Panc1 (cell line): ENCODE measurements around the gene ZFAND2B. TPM values are rescaled to one million over a fixed set of nuclear protein-coding genes. Genes with fewer than 3 reads are reported as not detected.

Source experiments
- ATAC-seq: fragments of 200-7000 bp; cut with Tn5 transposase; 2 replicates; pipeline ENCODE4 v1.9.1; 2020; ENCODE audit warnings: mild to moderate bottlenecking, moderate library complexity
- BruUV-seq: library from RNA; stranded (reverse); fragments of 400-500 nt; replicated peaks from 2 replicates; lab custom pipeline; 2021; lab: Mats Ljungman, UMichigan
- CTCF ChIA-PET: fragments of 300-600 bp; sonication (Branson Sonifier 250); formaldehyde crosslinking; loops from one replicate; lab custom pipeline; 2022; ENCODE audit warnings: antibody characterized with exemption; lab: Charles Lee
- POLR2A ChIA-PET: fragments of 300-600 bp; sonication (Branson Sonifier 250); formaldehyde crosslinking; loops from one replicate; lab custom pipeline; 2022; ENCODE audit warnings: antibody characterized with exemption; lab: Charles Lee
- DNase-seq: peaks from one replicate; pipeline ENCODE4 v3.0.0-alpha.2; 2010; ENCODE audit warnings: low read depth, low spot score
- H3K27ac ChIP-seq: 2 replicates; pipeline ENCODE4 v1.5.1; 2011; ENCODE audit warnings: mild to moderate bottlenecking, low read length, inconsistent platforms
- H3K27me3 ChIP-seq: fragments of 200-500 bp; sonication (Bioruptor generic); 2 replicates; pipeline ENCODE4 v1.6.0; 2014; ENCODE audit warnings: low read length, inconsistent platforms; ENCODE audit not compliant: control insufficient read depth, insufficient read depth
- H3K36me3 ChIP-seq: fragments of 200-500 bp; sonication (Bioruptor generic); 2 replicates; pipeline ENCODE4 v1.5.1; 2014; ENCODE audit warnings: inconsistent platforms, mild to moderate bottlenecking, low read length, moderate library complexity; ENCODE audit not compliant: control insufficient read depth, insufficient read depth
- H3K4me1 ChIP-seq: 2 replicates; pipeline ENCODE4 v1.5.1; 2011; ENCODE audit warnings: inconsistent platforms, mild to moderate bottlenecking, low read length, moderate library complexity; ENCODE audit not compliant: control insufficient read depth, insufficient read depth
- H3K4me3 ChIP-seq, 2 experiments: 2 replicates each; pipeline ENCODE4 v1.5.1; 2011 to 2012; ENCODE audit warnings: low read depth in 2 of 2, low read length in 2 of 2, mild to moderate bottlenecking in 2 of 2, inconsistent platforms in 1 of 2, moderate library complexity in 1 of 2
- H3K9me3 ChIP-seq: fragments of 200-500 bp; sonication (Bioruptor generic); 2 replicates; pipeline ENCODE4 v1.5.1; 2014; ENCODE audit warnings: low read depth, mild to moderate bottlenecking, inconsistent platforms, low read length, moderate library complexity; ENCODE audit not compliant: control insufficient read depth, insufficient read depth
- POLR2AphosphoS5 ChIP-seq: IDR thresholded peaks from 2 replicates; pipeline ENCODE4 v1.6.1; 2012; ENCODE audit warnings: mild to moderate bottlenecking, low read depth, low read length, moderate library complexity
- SIN3A ChIP-seq: IDR thresholded peaks from 2 replicates; pipeline ENCODE4 v1.6.1; 2012; ENCODE audit warnings: low read depth, mild to moderate bottlenecking, low read length, moderate library complexity, borderline replicate concordance; ENCODE audit not compliant: insufficient read depth
- TCF7L2 ChIP-seq: IDR thresholded peaks from 2 replicates; pipeline ENCODE4 v1.6.1; 2011; ENCODE audit warnings: mild to moderate bottlenecking, low read depth, low read length, inconsistent platforms
- in situ Hi-C: cut with HindIII; loops from 2 replicates; pipeline ENCODE4 v1.10.0; 2016; ENCODE audit warnings: low sequenced_read_pairs, low pct_unique_long_range_greater_than_20kb
- intact Hi-C: fragments of 100-400 bp; cut with micrococcal nuclease; formaldehyde crosslinking; loops from one replicate; pipeline ENCODE4 v1.10.0; 2022; ENCODE audit not compliant: unreplicated experiment
- total RNA-seq: library from RNA; stranded (reverse); gene quantifications from one replicate; pipeline ENCODE4 v1.2.1, GENCODE V29; 2021; ENCODE audit not compliant: unreplicated experiment
- TF ChIP-seq, protein P1 (sequence below): fragments of 450-650 bp; IDR thresholded peaks from 2 replicates; pipeline ENCODE4 v1.5.1; 2017; ENCODE audit warnings: mild to moderate bottlenecking
- TF ChIP-seq, protein P2 (sequence below), 2 experiments: IDR thresholded peaks; 2 replicates each; pipeline ENCODE4 v1.6.1; 2011 to 2012; ENCODE audit warnings: low read depth in 2 of 2, control low read depth in 1 of 2, low read length in 1 of 2, mild to moderate bottlenecking in 1 of 2, moderate library complexity in 1 of 2; ENCODE audit not compliant: insufficient read depth in 1 of 2

ZFAND2B gene
- total RNA-seq, 1 experiment from 2014 or later: 43.2 TPM

DNA sequence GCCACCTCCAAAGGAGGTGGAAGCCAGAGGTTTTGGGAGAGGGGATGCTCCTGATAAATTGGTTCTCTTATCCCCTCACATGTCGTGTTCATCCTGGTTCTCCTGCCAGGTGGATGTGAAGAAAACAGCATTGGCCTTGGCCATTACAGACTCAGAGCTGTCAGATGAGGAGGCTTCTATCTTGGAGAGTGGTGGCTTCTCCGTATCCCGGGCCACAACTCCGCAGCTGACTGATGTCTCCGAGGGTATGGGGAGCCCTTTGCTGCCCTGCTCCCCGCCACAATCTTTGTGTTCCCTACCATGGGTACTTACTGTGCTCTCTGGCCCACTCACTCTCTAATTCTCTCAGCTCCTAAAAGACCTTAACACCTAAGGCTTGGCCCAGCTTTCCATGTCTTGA, 25.1 kb upstream of the ZFAND2B start:
- intact Hi-C loops: no loop called here
- peaks cover 10% of the 10 kb centered on the region for H3K4me1 ChIP-seq
- in situ Hi-C loops: no loop called here
- ChIA-PET CTCF (no interaction called here), POLR2A (no interaction called here)
- no peaks in the 10 kb centered on the region for H3K9me3 ChIP-seq
- H3K27ac ChIP-seq: no peak overlapping the region
- no peak overlapping the region for H3K4me3 ChIP-seq
- no peaks in the 10 kb centered on the region for H3K27me3 ChIP-seq
- BruUV-seq: no TSS peak
- TF ChIP-seq POLR2AphosphoS5 (no peak), TCF7L2 (no peak), SIN3A (no peak)
- TF ChIP-seq, protein P1, sequence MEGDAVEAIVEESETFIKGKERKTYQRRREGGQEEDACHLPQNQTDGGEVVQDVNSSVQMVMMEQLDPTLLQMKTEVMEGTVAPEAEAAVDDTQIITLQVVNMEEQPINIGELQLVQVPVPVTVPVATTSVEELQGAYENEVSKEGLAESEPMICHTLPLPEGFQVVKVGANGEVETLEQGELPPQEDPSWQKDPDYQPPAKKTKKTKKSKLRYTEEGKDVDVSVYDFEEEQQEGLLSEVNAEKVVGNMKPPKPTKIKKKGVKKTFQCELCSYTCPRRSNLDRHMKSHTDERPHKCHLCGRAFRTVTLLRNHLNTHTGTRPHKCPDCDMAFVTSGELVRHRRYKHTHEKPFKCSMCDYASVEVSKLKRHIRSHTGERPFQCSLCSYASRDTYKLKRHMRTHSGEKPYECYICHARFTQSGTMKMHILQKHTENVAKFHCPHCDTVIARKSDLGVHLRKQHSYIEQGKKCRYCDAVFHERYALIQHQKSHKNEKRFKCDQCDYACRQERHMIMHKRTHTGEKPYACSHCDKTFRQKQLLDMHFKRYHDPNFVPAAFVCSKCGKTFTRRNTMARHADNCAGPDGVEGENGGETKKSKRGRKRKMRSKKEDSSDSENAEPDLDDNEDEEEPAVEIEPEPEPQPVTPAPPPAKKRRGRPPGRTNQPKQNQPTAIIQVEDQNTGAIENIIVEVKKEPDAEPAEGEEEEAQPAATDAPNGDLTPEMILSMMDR: no peak
- TF ChIP-seq, protein P2, sequence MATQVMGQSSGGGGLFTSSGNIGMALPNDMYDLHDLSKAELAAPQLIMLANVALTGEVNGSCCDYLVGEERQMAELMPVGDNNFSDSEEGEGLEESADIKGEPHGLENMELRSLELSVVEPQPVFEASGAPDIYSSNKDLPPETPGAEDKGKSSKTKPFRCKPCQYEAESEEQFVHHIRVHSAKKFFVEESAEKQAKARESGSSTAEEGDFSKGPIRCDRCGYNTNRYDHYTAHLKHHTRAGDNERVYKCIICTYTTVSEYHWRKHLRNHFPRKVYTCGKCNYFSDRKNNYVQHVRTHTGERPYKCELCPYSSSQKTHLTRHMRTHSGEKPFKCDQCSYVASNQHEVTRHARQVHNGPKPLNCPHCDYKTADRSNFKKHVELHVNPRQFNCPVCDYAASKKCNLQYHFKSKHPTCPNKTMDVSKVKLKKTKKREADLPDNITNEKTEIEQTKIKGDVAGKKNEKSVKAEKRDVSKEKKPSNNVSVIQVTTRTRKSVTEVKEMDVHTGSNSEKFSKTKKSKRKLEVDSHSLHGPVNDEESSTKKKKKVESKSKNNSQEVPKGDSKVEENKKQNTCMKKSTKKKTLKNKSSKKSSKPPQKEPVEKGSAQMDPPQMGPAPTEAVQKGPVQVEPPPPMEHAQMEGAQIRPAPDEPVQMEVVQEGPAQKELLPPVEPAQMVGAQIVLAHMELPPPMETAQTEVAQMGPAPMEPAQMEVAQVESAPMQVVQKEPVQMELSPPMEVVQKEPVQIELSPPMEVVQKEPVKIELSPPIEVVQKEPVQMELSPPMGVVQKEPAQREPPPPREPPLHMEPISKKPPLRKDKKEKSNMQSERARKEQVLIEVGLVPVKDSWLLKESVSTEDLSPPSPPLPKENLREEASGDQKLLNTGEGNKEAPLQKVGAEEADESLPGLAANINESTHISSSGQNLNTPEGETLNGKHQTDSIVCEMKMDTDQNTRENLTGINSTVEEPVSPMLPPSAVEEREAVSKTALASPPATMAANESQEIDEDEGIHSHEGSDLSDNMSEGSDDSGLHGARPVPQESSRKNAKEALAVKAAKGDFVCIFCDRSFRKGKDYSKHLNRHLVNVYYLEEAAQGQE (IDR thresholded peaks at IDR 0.05; ENCODE audit: insufficient read depth in 1 of 2, low read depth in 2 of 2, low read length in 1 of 2): no peak
- DNase-seq (no peak), ATAC-seq (no peak)
- H3K36me3 ChIP-seq: peaks cover 25% of the 10 kb centered on the region

GRCh38 chr2:219182331-219183150, 24.0 kb upstream of the ZFAND2B start:
- Histone ChIP-seq H3K4me3 (no peak overlapping the region), H3K27me3 (no peaks in the 10 kb centered on the region), H3K4me1 (peaks cover 10% of the 10 kb centered on the region), H3K36me3 (peaks cover 25% of the 10 kb centered on the region), H3K9me3 (no peaks in the 10 kb centered on the region), H3K27ac (no peak overlapping the region)
- ChIA-PET POLR2A (interaction anchor here (0.6 kb wide), 2 partner anchors 96 to 242 kb away, joined by 4 to 17 read pairs; no protein-coding TSS in a partner anchor), CTCF (no interaction called here)
- DNase-seq (no peak), ATAC-seq (no peak)
- in situ Hi-C loops: no loop called here
- TF ChIP-seq, protein P2 (IDR thresholded peaks at IDR 0.05; ENCODE audit: insufficient read depth in 1 of 2, low read depth in 2 of 2, low read length in 1 of 2): no peak
- no TSS peak for BruUV-seq
- intact Hi-C loops: no loop called here
